ENCODE measurements around the gene IPO4. TPM values are rescaled to one million over a fixed set of nuclear protein-coding genes. Genes with fewer than 3 reads are reported as not detected.

Gene IPO4
- total and polyA plus RNA-seq, 9 of the 15 experiments (the other 6 are each of a cell fraction or from before 2014, with no cell fraction given), result 7.3 to 122 (median 31.8) TPM

- TF ChIP-seq CBX8 (IDR thresholded peaks at IDR 0.05; ENCODE audit: borderline replicate concordance, extremely low read depth, low read depth, low read length, poor library complexity, severe bottlenecking), result no peak
- TF ChIP-seq PHB (CRISPR knock-in tag; IDR thresholded peaks at IDR 0.05), result no peak
- TF ChIP-seq NR3C1 (CRISPR knock-in tag; IDR thresholded peaks at IDR 0.05), result no peak
- TF ChIP-seq REST (IDR thresholded peaks at IDR 0.05; ENCODE audit: borderline replicate concordance), result no peak
- no peak for TF ChIP-seq REST (CRISPR knock-in tag; IDR thresholded peaks at IDR 0.05; ENCODE audit: low read depth)
- no peak for TF ChIP-seq EWSR1 (IDR thresholded peaks at IDR 0.05; ENCODE audit: borderline replicate concordance, low read depth, partially characterized antibody)
- no peak for TF ChIP-seq ZNF639 (CRISPR knock-in tag; conservative IDR thresholded peaks at IDR 0.05 in 1 of 2, IDR thresholded peaks at IDR 0.05 in 1 of 2)
- TF ChIP-seq MED1 (CRISPR knock-in tag; IDR thresholded peaks at IDR 0.05; ENCODE audit: borderline replicate concordance), result no peak
These were observed 30.9 kb upstream of the IPO4 start (continued) for GRCh38 chr14:24219521-24219920.
